Hepatocyte (in vitro differentiated cells): ENCODE data around the gene PHLPP1.

ENCODE experiments used
- EZH2 ChIP-seq: fragments of 200-600 bp; sonication (generic); IDR thresholded peaks from 2 replicates; pipeline ENCODE4 v1.6.1; 2016; ENCODE audit warnings: antibody characterized with exemption, mild to moderate bottlenecking, borderline replicate concordance
- TF ChIP-seq, protein P1 (sequence below): fragments of 200-600 bp; sonication (generic); IDR thresholded peaks from 2 replicates; pipeline ENCODE4 v1.5.1; 2016; ENCODE audit warnings: antibody characterized with exemption, mild to moderate bottlenecking; ENCODE audit not compliant: poor library complexity

DNA sequence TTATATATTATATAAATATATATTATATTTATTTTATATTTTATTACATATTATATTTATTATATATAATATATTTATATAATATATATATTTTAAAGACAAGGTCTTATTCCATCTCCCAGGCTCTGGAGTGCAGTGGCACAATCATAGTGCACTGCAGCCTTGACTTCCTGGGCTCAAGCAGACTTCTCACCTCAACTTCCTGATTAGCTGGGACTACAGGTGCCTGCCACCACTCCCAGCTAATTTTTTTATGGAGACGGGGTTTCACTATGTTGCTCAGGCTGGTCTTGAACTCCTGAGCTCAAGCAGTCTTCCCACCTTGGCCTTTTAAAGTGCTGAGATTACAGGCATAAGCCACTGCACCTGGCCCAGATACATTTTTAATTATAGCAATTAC is 110.0 kb downstream of the PHLPP1 start:
- TF ChIP-seq, protein P1, sequence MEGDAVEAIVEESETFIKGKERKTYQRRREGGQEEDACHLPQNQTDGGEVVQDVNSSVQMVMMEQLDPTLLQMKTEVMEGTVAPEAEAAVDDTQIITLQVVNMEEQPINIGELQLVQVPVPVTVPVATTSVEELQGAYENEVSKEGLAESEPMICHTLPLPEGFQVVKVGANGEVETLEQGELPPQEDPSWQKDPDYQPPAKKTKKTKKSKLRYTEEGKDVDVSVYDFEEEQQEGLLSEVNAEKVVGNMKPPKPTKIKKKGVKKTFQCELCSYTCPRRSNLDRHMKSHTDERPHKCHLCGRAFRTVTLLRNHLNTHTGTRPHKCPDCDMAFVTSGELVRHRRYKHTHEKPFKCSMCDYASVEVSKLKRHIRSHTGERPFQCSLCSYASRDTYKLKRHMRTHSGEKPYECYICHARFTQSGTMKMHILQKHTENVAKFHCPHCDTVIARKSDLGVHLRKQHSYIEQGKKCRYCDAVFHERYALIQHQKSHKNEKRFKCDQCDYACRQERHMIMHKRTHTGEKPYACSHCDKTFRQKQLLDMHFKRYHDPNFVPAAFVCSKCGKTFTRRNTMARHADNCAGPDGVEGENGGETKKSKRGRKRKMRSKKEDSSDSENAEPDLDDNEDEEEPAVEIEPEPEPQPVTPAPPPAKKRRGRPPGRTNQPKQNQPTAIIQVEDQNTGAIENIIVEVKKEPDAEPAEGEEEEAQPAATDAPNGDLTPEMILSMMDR, result no peak
- no peak for TF ChIP-seq EZH2
